Activated CD4-positive, alpha-beta T cell treated with anti-CD3 and anti-CD28 coated beads for 24 hours (primary cell): Measurements from ENCODE around the gene NFS1.
"Not testable (repeated sequence)": the region's sequence is repeated elsewhere in the genome, so short reads cannot be mapped to it uniquely, and the experiment has no call there.

Source experiments
- DNase-seq, 2 donors: peaks; one replicate each; pipeline ENCODE4 v3.0.0-alpha.2; 2020; ENCODE audit warnings: low read depth in 2 of 2

NFS1 gene

DNA sequence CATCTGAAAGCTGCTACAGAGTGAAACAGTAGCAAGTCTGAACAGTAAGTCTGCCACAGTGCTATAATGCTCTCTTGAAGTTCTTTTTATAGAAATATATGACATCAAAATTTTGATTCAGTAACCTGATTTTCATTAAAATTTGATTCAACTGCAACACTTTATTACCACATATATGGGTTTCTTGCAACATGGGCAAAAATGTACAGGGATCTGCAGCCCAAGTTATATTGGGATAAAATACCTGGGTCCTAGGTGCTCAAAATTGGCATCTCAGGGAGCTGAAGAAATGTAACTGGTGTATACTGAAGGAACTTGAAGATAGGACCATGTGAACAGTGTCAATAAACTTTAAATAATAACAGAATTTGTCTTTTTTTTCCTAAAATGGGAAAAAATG is 10.9 kb upstream of the NFS1 start:
- no peak for DNase-seq

- no peak for DNase-seq
Measured at GRCh38 chr20:35709259-35709658, 10.1 kb upstream of the NFS1 start.

DNA sequence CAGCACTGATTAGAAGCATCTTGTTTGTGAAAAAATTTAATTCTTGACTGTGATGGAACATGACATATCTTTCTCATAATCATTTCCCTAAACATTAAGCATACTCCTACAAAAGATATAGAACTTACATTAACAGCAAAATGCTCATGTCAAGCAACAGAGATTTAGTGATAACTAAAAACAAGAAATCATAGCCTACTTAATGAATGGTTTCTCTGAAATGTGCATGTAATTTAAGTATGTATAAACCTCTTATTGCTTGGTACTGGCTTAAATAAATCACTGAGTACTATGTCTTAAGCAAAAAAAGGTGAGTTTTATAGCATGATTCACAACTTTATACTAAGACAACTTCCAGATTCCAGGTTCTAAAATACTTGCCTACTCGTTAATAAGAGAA is 9.3 kb upstream of the NFS1 start:
- DNase-seq = no peak

GRCh38 chr20:35706591-35707529 is 7.7 kb upstream of the NFS1 start:
- not testable (repeated sequence) for DNase-seq

- DNase-seq = not testable (repeated sequence)
Measured at GRCh38 chr20:35705894-35706293, 6.7 kb upstream of the NFS1 start.

GRCh38 chr20:35704514-35705261 is 5.5 kb upstream of the NFS1 start:
- no peak for DNase-seq

DNA sequence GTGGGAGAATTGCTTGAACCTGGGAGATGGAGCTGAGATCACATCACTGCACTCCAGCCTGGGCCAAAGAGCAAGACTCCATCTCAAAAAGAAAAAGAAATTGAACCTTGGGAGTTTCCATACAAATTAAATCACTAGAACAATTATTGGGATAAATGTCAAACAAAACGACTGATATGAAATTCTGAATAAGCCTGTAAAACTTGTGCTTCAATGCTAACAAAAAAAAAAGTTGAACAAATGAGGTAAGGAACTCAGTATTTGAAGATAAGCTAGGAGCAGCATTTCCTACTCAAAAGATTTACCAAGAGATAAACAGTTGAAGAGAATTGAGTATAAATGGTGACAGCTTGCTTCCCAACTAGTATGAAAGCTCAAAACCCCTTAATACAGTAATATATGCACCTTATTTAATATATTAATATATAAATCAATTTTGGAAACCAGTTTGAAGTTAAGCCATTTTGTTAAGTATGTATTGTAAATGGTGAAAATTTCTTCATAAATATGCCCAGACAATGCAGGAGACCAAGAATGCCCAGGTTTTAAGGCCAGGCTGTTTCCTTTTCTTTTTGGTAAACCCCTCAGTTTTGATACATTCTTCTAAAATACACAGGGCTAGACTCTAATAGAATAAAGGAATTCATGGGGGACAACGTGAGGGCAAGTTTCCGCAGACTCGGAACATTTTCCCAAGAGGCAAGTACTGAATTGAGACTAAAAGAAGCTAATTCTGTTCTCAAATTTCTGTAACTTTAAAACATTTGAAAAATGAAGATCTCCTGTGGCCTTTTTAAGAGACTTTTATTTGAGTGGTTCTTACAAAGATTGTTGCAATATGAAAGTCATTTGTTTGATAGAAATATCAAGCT is 3.9 kb upstream of the NFS1 start:
- DNase-seq = no peak

DNA sequence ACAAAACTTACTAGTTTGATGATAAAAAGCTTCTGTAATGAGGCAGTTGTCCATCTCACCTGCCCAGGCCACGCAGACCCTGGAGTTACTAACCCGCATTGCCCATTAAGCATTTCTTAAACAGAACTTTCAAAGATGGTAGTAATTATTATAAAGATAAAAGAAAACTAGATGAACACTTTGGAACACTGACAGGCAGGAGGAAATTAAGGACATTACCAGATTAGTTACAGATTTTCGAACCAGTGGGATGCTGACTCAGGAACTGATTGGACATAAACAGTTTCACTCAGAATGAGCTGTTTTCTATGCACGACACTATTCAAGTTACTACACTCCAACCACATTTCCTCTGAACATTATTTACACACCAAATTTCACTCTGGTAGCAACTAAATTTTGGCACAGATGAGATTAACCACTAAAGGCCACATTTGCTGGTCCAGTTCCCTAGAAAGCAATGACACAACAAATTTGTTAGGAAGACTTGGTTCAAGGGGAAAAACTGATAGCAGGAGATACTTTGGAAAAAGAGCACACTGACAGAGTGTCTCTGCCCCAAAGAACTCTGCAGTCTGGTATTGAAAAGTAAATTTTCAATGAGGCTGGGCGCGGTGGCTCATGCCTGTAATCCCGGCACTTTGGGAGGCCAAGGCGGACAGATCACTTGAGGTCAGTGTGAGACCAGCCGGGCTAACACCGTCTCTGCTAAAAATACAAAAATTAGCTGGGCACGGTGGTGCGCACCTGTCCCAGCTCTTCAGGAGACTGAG is 3.1 kb upstream of the NFS1 start:
- no peak for DNase-seq

DNA sequence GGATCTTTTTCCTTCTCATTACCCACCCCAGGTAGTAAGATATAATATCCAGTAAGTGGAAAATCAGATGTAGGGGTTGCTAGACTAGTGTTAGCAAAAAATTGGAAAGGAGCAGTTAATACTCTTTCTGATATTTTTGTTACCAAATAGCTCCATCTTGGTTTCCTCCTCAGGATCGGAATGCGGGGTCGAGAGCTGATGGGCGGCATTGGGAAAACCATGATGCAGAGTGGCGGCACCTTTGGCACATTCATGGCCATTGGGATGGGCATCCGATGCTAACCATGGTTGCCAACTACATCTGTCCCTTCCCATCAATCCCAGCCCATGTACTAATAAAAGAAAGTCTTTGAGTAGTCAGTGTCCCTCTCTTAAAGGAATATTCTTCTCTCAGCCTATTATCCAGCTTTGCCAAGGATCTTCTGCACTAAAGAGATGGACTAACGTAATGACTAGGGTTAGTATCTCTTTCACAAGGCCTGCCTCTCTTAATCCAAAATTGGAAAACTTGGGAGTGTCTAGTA is 1.5 kb upstream of the NFS1 start:
- DNase-seq = no peak

DNA sequence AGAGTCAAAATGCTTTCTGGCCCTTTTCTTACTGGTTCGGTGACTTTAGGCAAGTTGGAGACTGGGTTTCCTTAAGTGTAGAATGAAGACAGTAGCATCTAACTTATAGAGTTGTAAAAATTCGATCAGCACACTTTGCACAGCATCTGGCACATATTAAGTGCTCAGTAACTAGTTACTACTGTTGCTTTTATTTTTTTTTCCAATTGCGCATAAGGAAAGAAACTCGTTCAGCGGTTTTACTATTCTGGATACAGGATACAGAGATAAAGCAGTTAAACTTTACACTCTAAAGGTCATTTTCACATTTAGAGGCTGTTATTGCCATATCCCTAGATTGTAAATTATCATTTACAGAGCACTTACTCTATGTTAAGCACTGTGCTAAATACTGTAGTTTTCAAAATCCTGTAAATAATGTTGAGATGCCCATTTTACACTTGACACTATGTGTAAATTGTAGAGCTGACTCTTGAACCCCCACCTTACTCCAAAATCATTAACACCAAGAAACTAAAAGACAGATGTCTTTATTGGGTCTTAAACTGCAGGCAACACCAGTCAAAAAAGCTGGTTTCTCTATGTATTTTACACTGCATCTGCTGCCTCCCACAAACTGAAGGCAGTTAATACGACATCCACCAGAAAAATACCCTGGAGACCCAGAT is 939 bp upstream of the NFS1 start:
- DNase-seq = no peak

GRCh38 chr20:35698298-35699126 is 640 bp downstream of the NFS1 start:
- DNase-seq = no peak

DNA sequence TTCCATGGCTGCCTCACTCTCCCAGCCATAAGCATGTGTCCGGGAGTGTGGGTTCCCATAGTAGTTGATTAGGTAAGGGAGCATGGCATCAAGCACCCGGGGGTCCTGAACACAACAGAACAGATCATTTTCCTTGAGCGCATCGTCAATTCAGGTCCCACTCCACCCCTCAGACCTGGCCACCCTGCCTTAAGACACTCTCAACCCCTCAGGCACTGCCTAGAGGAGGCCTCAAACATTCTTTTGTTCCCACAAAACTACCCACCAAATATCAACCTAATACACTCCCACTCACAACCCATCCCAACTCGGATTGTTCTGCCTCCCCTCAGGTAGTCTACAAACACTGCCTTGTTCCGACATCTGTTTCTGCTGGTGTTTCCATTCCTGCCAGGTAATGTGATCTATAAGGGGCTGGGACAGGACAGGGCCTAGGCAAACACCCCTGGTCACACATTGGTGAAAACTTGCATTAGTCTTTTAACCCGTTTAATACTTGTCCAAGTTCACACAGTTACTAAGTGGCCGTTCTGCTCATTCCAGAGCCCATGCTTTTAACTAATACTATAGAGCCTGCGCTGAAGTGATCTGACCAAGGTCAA is 1.4 kb downstream of the NFS1 start:
- no peak for DNase-seq

- DNase-seq = no peak
Measured at GRCh38 chr20:35695978-35696377, 3.2 kb downstream of the NFS1 start.

GRCh38 chr20:35695245-35695749 is 3.9 kb downstream of the NFS1 start:
- DNase-seq = no peak

DNA sequence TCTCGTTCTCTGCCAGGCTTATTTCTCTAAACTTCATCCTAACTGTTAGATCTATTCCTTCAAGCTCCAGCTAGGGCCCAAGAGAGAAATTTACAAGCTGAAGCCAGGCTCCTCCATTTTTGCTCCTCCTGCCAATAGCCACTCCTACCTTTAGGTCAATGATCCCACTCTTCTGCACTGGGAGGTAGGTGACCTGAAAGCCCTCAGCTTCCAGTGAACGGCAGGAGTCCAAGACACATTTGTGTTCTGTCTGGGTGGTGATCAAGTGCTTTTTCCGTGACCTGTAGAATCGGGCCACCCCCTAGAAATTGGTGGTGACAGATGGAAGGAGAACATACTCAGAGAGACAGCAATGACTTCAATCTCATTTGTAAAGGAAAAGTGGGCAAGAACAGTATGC is 8.9 kb downstream of the NFS1 start:
- no peak for DNase-seq

DNA sequence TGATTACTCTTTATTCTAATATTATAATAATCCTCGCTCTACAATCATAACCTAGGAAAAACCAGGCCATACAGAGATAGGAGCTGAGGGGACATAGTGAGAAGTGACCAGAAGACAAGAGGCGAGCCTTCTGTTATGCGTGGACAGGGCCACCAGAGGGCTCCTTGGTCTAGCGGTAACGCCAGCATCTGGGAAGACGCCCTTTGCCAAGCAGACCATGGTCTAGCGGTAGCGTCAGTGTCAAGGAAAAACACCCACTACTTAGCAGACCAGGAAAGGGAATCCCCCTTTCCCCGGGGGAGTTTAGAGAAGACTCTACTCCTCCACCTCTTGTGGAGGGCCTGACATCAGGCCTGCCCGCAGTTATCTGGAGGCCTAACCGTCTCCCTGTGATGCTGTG is 12.3 kb downstream of the NFS1 start:
- DNase-seq = not testable (repeated sequence)

GRCh38 chr20:35685368-35685767 is 13.8 kb downstream of the NFS1 start:
- DNase-seq = not testable (repeated sequence)

DNA sequence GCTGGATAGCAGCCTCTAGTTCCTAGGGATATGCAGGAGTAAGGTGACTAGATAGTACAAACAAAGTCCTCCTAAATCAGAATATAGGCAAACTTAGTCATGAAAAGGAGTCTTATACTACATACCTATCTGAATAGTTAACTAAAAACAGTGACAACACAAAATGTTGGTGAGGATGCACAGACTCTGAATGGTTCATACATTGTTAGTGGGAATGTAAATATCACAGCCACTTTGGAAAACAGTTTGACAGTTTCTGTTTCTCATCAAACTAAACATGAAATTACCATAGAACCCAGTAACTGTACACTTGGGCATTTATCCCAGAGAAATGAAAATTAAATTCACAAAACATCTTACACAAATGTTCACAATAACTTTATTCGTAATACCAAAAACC is 17.2 kb downstream of the NFS1 start:
- no peak for DNase-seq
